ENCODE measurements around the gene CD6.
A peak's percentile ranks its signal among the peaks of the same experiment; 100 is the strongest.

CD6 gene, protein sequence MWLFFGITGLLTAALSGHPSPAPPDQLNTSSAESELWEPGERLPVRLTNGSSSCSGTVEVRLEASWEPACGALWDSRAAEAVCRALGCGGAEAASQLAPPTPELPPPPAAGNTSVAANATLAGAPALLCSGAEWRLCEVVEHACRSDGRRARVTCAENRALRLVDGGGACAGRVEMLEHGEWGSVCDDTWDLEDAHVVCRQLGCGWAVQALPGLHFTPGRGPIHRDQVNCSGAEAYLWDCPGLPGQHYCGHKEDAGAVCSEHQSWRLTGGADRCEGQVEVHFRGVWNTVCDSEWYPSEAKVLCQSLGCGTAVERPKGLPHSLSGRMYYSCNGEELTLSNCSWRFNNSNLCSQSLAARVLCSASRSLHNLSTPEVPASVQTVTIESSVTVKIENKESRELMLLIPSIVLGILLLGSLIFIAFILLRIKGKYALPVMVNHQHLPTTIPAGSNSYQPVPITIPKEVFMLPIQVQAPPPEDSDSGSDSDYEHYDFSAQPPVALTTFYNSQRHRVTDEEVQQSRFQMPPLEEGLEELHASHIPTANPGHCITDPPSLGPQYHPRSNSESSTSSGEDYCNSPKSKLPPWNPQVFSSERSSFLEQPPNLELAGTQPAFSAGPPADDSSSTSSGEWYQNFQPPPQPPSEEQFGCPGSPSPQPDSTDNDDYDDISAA

DNA sequence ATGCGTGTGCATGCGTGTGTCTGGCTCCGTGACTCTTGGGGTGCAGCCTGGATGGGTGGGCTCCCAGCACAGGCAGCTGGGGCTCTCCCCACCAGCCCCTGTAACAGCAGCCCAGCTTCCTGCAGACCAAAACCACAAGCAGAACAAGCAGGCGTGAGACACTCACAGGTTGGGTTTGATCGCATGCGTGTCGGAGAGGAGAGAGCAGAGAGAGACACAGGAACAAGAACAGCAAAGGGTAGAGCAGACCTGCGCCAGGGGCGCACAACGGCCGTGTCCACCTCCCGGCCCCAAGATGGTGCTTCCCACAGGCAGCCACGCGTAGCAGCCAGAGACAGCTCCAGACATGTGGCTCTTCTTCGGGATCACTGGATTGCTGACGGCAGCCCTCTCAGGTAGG is at the start of gene CD6:
Gene CD6 (plus strand): TSS at position 161 of the 400 bp plus-strand sequence. CDS start 186 bp downstream, at position 347.
- DNase-seq (ENCODE audit: low spot score): no peak

DNA sequence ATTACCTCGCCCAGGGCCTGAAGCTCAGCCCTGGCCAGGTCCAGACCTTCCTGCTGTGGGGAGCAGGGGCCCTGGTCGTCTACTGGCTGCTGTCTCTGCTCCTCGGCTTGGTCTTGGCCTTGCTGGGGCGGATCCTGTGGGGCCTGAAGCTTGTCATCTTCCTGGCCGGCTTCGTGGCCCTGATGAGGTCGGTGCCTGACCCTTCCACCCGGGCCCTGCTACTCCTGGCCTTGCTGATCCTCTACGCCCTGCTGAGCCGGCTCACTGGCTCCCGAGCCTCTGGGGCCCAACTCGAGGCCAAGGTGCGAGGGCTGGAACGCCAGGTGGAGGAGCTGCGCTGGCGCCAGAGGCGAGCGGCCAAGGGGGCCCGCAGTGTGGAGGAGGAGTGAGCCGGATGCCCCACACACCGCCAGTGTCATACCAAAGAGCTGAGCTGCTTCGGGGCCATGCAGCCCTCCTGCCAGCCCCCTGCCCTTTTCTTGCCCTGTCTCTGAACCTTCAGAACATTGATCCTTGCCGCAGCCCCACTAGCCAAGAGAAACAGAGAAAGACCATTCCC is 49.6 kb upstream of the CD6 start:
- DNase-seq (ENCODE audit: low spot score): no peak

DNA sequence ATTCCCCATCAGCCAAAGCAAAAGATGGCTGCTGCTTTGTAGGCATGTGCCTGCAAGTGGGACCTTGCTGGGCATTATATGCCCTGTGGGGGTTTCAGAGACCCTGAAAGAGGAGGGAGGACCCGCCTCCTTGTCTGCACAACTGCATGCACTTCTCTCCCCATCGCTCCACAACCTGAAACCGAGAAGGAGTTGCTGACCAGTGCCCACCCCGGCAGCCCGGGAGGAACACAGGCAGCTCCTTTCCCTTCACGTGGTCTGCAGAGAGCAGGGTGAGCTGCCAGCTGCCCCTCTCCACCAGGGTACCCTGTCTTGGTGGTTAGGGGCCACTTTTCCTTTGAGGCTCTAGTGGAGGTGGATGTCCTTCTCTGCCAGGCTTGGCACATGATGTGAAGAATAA is 48.6 kb upstream of the CD6 start:
- DNase-seq (ENCODE audit: low spot score): no peak

DNA sequence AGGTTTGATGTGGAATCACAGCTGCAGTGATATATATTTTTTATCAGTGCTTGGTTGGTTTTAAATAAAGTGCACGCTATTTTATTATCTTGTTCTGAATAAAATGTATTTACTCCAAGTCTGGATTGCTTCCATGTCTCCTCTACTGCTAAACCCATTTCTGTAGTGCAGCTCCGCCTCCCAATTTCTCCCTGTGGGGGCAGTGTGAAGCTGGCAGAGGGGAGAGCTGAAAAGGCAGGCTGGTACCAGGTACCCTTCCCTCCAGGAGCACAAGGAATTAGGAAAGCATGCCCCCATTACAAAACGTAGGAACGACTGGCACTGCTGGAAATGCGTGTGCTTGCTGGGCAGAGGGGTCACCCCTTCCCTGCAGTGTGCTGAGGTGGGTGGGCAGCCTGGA is 48.2 kb upstream of the CD6 start:
- DNase-seq (ENCODE audit: low spot score): no peak

DNA sequence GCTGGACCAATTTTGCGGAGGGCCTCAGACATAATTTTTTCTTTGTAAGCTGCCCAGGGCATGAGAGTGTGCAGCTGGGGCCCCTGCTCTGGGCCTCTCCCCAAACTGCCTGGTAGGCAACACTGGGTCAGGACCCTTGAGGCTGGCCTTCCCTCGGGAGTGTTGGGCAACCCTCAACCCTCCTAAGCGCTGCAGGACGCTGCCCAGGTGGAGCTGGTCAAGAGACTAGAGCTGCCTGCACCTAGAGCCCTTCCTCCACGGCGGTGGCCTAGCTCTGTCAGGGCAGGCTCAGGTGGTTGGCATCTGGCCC is 47.7 kb upstream of the CD6 start:
- no peak for DNase-seq (ENCODE audit: low spot score)

DNA sequence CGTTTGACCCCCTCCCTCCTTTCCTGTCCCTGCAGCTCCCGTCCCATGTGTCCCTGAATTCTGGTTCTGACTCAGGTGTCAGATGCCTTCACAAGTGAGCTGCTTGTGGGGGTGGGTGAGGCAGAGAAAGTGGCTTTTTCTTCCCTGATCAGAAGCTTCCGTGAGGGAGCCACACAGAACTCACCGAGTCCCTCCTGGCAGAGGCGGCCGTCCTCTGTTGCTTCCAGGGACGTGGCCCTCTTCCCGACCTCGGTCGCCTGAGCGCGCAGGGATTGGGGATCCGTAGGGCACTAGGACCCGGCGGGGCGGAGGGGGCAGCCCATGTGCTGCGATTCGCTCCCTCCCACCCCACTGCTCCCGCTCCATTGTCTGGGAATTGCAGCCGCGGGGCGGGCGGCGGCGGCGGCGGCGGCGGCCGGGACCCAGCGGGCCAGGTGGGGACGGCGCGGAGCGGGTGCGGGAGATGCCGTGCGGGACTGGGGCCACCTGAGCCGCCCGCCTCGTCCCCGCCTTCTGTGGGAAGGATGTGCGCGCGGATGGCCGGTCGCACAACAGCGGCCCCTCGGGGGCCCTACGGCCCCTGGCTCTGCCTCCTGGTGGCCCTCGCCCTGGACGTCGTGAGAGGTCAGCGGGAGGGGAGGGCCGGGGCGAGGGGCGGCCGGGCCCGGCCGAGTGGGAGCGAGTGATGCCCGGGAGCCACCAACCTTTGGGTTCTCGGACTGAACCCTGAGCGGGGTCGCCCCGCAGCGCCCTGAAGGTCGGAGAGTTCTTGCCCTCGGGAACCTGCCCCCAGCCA is 47.2 kb upstream of the CD6 start, which contains the start of gene TMEM132A:
Gene TMEM132A (plus strand): TSS at position 351 of the 796 bp plus-strand sequence. CDS start 174 bp downstream, at position 525.
- peak; percentile 75 for DNase-seq (ENCODE audit: low spot score)

DNA sequence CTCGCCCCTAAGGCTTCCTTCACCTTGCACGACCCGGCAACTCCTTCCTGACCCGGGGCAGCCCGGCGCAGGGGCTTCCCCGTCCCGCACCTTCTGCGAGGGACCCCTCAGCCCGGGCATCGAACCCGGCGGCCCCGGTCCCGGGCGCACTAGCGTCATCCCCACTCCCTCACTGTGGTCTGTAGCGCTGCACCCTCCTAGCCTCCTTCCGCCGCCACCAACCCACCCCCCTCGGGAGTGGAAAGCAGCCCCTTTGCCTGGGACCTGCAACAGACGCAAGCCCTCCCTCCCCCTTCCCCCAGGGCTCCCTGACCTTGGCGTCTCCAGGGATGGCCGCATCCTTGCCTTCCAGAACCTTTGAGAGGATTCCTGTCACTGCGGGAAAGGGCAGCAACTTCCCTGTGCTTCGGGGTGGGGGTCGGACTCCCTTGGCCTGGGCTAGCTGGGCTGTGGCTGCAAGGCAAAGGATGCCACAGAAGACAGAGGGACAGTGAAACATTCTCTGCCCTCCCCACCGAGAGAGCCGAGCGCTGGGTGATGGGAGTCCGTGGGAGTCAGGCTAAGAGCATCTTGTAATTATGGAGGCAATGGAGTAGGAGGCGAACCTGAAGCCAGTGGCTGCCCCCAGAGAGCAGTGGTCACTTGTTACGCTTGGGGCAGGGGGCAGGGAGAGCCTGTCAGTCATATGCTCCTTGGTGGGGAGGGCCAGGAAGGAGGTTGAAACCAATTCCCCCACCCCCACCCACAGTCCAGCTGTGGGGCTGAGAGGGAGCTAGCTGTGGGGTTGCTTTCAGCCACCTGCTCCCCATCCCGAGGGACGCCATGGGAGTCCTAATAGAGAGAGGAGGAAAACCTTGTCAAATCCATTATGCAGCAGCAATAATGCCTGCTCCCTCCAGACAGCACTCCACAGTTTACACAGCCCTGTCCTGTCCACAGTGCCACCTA is 46.3 kb upstream of the CD6 start:
- no peak for DNase-seq (ENCODE audit: low spot score)

DNA sequence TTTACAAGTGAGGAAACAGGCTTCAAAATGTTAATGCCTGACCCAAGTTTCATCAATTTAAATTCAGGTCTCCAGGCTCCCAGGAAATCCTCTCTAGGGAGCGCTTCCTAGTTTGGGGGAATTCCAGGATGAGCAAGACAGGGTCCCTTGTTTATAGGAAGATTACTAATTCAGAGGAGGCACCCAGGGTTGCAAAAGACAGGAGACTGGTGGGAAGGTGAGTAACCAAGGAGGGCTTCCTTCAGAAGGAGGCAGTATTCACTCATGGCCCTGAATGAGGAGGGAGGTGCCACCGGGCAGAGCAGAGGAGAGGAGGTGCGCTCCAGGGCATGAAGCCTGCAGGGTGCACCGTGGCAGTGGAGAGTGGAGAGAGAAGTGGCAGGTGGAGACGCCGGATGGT is 45.6 kb upstream of the CD6 start:
- DNase-seq (ENCODE audit: low spot score): peak; percentile 23

DNA sequence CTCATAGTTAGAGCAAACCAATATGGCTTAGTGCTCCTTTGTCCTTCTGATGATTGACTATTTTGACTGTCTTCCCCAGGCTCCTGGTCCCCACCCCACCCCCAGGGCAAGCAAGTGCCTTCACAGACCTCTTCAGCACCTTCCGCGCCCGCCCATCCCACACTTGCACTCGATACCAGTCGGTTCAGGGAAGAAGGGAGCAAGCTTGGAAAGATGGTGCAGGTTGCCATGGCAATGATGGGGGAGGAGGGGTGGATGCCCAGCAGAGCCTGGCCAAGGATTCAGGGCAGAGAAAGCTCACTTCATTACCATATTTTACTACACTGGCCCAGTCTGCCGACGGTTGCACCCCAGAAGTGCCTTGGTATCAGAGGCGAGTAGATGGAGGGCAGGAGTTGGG is 45.0 kb upstream of the CD6 start:
- no peak for DNase-seq (ENCODE audit: low spot score)

DNA sequence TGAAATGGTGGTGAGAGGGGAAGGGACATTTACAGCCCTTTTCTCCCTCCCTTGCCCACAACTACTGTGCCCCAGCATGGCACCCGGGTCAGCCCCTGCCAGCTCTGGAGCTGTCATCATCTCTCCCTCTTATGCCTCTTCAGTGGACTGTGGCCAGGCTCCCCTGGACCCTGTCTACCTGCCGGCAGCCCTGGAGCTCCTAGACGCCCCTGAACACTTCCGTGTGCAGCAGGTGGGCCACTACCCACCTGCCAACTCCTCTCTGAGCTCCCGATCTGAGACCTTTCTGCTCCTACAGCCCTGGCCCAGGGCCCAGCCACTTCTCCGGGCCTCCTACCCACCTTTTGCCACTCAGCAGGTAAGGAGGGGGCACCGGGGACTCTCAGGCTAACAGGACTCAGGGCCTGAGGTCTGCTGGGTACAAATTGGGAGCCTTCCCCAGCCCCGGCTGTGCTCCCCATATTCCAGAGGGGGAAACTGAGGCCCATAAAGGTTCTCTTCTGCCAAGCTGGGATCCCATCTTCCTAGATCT is 44.4 kb upstream of the CD6 start:
- DNase-seq (ENCODE audit: low spot score): no peak

DNA sequence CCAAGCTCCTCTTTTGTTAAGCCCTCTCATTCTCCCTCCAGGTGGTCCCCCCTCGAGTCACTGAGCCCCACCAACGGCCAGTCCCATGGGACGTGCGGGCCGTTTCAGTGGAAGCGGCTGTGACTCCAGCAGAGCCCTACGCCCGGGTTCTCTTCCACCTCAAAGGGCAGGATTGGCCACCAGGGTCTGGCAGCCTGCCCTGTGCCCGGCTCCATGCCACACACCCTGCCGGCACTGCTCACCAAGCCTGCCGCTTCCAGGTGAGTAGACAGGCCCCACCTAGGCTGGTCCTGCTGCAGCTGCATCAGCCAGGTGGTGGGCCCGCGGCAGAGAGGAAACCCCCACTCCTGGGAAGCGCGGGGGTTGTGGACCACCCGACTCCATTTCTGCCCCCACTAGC is 43.9 kb upstream of the CD6 start:
- no peak for DNase-seq (ENCODE audit: low spot score)

DNA sequence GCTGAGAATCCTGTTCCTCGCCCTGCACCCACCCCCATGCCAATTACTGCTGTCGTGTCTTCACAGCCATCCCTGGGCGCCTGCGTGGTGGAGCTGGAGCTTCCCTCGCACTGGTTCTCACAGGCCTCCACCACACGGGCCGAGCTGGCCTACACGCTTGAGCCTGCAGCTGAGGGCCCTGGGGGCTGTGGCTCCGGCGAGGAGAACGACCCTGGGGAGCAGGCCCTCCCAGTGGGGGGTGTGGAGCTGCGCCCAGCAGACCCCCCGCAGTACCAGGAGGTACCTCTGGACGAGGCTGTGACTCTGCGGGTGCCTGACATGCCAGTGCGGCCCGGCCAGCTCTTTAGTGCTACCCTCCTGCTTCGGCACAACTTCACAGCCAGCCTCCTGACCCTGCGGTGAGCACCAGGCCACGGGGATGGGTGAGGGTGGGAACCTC is 42.9 kb upstream of the CD6 start:
- no peak for DNase-seq (ENCODE audit: low spot score)

DNA sequence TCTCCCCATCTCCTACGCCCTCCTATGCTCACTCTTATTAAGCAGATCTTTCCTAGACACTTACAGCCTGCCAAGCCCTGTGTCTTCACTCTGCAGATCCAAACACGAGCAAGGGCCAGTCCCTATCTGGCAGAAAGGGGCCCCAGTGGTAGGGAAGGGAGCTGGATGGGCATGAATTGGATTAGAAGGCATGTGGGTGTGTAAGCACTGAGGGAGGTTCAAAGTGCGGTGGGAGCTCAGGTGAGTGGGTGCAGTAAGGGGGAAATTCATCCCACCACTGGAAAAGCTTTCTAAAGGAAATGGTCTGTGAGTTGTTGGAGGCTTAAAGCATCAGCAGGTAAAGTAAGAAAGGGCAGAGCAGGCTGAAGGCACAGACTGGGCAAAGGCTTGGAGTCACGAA is 41.7 kb upstream of the CD6 start:
- DNase-seq (ENCODE audit: low spot score): no peak

DNA sequence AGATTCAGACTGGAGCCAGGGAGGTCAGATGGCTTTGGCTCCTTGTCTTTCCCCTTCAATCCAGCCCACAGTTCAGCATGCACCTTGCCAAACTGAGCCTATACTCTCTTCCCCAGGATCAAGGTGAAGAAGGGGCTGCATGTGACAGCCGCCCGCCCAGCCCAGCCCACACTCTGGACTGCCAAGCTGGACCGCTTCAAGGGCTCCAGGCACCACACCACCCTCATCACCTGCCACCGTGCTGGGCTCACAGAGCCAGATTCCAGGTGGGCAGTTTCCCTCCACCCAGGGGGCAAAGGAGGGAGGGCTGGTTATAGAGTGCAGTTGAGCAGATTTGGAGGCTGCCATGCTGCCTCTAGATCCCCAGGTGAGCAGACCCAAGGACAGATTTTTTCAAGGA is 41.1 kb upstream of the CD6 start:
- no peak for DNase-seq (ENCODE audit: low spot score)

DNA sequence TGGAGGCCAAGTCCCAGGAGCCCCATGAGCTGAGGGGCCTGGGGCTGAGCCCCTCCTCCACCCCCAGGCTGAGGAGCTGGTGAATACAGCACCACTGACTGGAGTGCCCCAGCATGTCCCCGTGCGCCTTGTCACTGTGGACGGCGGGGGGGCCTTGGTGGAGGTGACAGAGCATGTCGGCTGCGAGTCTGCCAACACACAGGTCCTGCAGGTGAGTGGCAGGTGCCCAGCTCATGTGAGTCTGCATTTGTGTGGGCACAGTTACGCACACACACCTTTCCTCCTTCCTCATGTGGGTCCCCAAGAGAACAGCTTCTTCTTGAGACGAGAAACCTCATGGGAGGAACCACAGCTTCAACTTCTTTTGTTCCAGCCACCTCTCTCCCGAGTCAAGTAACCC is 39.6 kb upstream of the CD6 start:
- DNase-seq (ENCODE audit: low spot score): no peak

DNA sequence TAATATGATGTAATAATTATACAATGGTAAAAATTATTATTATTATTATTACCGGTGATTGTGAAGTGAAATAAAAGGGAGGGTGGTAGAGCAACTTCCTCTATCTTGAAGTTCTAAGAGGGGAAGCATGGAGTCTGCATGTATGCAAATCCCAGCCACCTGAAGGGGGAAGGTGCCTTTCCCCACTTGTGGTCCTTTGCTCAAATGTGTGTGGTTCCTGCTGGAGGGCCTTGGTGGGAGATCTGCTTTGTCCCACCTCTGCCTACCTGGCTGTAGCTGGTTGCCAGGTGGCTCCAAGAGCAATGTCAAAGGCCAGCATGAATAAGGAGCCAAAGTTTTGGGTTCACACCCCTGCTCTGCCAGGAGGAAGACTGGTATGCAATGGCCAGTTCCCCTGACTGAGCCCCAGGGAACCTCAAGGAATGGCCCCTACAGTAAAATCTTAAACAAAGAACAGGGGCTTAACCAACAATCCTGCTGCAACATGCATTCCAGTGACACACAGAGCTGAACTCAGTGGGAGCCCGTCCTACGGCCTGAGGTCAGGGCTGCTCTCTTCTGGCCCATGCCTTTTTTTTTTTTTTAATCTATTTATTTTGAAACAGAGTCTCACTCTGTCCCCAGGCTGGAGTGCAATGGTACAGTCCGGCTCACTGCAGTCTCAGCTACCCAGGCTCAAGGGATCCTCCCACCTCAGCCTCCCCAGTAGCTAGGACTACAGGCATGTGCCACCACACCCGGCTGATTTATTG is 38.7 kb upstream of the CD6 start:
- no peak for DNase-seq (ENCODE audit: low spot score)

DNA sequence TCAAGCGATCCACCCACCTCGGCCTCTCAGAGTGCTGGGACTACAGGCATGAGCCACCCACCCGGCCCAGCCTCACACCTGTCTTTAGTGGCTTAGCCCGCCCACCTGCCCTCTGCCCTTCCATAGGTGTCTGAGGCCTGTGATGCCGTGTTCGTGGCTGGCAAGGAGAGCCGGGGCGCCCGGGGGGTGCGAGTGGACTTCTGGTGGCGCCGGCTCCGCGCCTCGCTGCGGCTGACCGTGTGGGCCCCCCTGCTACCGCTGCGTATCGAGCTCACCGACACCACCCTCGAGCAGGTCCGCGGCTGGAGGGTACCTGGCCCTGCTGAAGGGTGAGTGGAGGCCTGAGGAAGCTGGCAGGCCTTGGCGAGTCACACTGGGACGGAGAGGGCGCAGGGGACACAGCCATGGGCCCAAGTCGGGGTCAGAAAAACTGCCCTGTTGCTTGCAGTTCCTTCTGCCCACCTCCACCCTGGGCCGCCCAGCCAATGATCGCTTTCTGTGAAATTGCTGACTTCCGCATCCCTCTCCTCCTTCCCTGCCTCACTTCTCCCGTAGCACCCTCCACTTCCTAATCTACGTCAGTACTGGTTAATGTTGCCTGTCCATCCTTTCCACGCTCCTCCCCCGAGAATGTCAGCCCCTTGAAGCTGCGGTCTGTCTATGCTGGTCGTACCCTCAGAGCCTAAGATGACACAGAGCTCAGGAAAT is 37.9 kb upstream of the CD6 start:
- no peak for DNase-seq (ENCODE audit: low spot score)

DNA sequence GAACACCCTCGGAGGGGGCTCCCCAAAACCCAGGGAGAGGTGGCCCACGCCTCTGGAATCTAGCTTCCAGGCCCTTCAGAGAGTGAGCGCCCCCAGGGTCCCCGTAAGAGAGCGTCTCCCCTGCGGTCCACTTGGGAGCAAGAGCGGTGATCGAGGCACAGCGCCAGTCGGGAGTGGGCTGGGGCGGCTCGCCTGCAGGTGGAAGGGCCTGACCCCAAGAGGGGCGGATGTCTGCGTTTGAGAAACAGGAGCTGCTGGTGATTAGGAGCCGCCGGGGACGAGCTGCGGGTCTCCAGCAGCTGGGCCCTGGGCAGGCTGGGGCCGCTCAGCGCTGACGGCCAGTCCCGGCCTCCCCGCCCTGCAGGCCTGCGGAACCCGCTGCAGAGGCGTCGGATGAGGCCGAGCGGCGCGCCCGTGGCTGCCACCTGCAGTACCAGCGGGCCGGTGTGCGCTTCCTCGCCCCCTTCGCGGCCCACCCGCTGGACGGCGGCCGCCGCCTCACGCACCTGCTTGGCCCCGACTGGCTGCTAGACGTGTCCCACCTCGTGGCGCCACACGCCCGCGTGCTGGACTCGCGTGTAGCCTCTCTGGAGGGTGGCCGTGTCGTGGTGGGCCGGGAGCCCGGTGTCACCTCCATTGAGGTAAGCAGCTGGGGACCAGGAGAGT is 37.2 kb upstream of the CD6 start:
- no peak for DNase-seq (ENCODE audit: low spot score)

Data from SW480 (cell line).